Kidney (tissue), 14 donors: ENCODE measurements around the gene APH1B. TPM values are rescaled to one million over a fixed set of nuclear protein-coding genes. Genes with fewer than 3 reads are reported as not detected.
"Not testable (repeated sequence)": the region's sequence is repeated elsewhere in the genome, so short reads cannot be mapped to it uniquely, and the experiment has no call there.

Experiments
- DNase-seq, 5 donors: peaks; one replicate each; pipeline ENCODE4 v3.0.0-alpha.2; 2013 to 2020
- FAIRE-seq: peaks from 2 replicates; lab custom pipeline; 2012; peaks lifted over from hg19 to GRCh38; lab: Jason Lieb, UNC
- H3K27ac ChIP-seq, 2 donors: one replicate each; pipeline ENCODE4 v1.7.0; 2013; ENCODE audit warnings: low read depth in 2 of 2, low read length in 2 of 2, inconsistent platforms in 1 of 2
- H3K27me3 ChIP-seq: one replicate; pipeline ENCODE4 v1.7.1; 2013; ENCODE audit warnings: low read length, inconsistent platforms; ENCODE audit not compliant: control insufficient read depth, insufficient read depth
- H3K36me3 ChIP-seq, 3 donors: one replicate each; pipeline versions ENCODE4 v1.7.0 to v1.7.1; 2013; ENCODE audit warnings: low read length in 3 of 3, control low read depth in 1 of 3, inconsistent platforms in 1 of 3; ENCODE audit not compliant: insufficient read depth in 3 of 3, control insufficient read depth in 2 of 3
- H3K4me1 ChIP-seq, 3 donors: one replicate each; pipeline versions ENCODE4 v1.7.0 to v1.7.1; 2013; ENCODE audit warnings: low read length in 3 of 3, inconsistent platforms in 1 of 3, low read depth in 1 of 3; ENCODE audit not compliant: control insufficient read depth in 2 of 3, insufficient read depth in 2 of 3
- H3K4me3 ChIP-seq, 3 donors: one replicate each; pipeline versions ENCODE4 v1.7.0 to v1.8.1; 2013; ENCODE audit warnings: low read length in 3 of 3, control low read depth in 1 of 3, inconsistent platforms in 1 of 3
- H3K9ac ChIP-seq, 3 donors: one replicate each; pipeline versions ENCODE4 v1.7.0 to v1.7.1; 2013; ENCODE audit warnings: low read length in 3 of 3, control low read depth in 1 of 3, inconsistent platforms in 1 of 3
- H3K9me3 ChIP-seq, 3 donors: one replicate each; pipeline versions ENCODE4 v1.7.0 to v1.7.1; 2013; ENCODE audit warnings: low read length in 3 of 3, control low read depth in 1 of 3, inconsistent platforms in 1 of 3; ENCODE audit not compliant: control insufficient read depth in 2 of 3, insufficient read depth in 1 of 3
- CTCF ChIP-seq: IDR thresholded peaks from 3 replicates; pipeline ENCODE4 v1.5.1; 2012; ENCODE audit warnings: mild to moderate bottlenecking, moderate library complexity, borderline replicate concordance; ENCODE audit not compliant: insufficient read depth; ENCODE audit errors: extremely low read depth
- intact Hi-C: fragments of 100-400 bp; cut with DNase I; formaldehyde crosslinking; loops from one replicate; pipeline ENCODE4 v1.11.1; 2022
- polyA plus RNA-seq: library from polyadenylated mRNA; stranded (reverse); fragments of 350-450 nt; fragmentation: Illumina TruSeq; extraction: RNeasy Lipid Tissue Mini Kit (QIAGEN cat#74804); gene quantifications from one replicate; pipeline ENCODE4 v1.2.3, GENCODE V29; 2014; ENCODE audit warnings: low read depth, low replicate concordance; ENCODE audit not compliant: insufficient read depth
- total RNA-seq: library from RNA; stranded (reverse); fragmentation: NEBNext Ultra II Directional; extraction: Animal tissue kit (Norgen Biotek cat#: 25700); gene quantifications from one replicate; pipeline ENCODE4 v1.2.1, GENCODE V29; 2021
- donor health status: control.
- donor health status: control.
- donor health status: control.
- donor health status: control.
- donor health status: control.
- donor health status: DM: yes; HTN: yes; CAD: no.
- donor health status: Normal renal cell carcinoma (clear cell type).

Gene APH1B
- total and polyA plus RNA-seq, 2 donors from 2014 or later, result 12.3 to 22.4 TPM

- Histone ChIP-seq H3K4me3 (peak overlapping the region in 2 of 3 donors; percentile 5 to 45), H3K36me3 (no peaks in the 10 kb centered on the region), H3K9ac (no peak overlapping the region), H3K9me3 (no peaks in the 10 kb centered on the region), H3K27ac (peak overlapping the region; percentile 80 to 81), H3K4me1 (peaks cover 0 to 11% (median 0%) of the 10 kb centered on the region in 3 donors), H3K27me3 (no peaks in the 10 kb centered on the region)
- intact Hi-C loops, result no loop called here
- FAIRE-seq (no peak), DNase-seq (no peak)
- no peak for TF ChIP-seq CTCF
Observed at GRCh38 chr15:63319065-63319464, 41.7 kb downstream of the APH1B start.

- H3K4me3 ChIP-seq, H3K27me3 ChIP-seq, intact Hi-C loops, DNase-seq, H3K36me3 ChIP-seq, H3K9ac ChIP-seq, H3K9me3 ChIP-seq, FAIRE-seq: not testable (repeated sequence)
- peak overlapping the region; percentile 76 to 77 for H3K27ac ChIP-seq
- peaks cover 0 to 11% (median 0%) of the 10 kb centered on the region in 3 donors for H3K4me1 ChIP-seq
Observed at GRCh38 chr15:63320446-63320845, 43.0 kb downstream of the APH1B start.

- FAIRE-seq, H3K9ac ChIP-seq, H3K27me3 ChIP-seq, H3K9me3 ChIP-seq, H3K4me3 ChIP-seq, H3K36me3 ChIP-seq, intact Hi-C loops, DNase-seq: not testable (repeated sequence)
- Histone ChIP-seq H3K27ac (peak overlapping the region; percentile 88), H3K4me1 (peaks cover 0 to 11% (median 0%) of the 10 kb centered on the region in 3 donors)
Observed at GRCh38 chr15:63320981-63321380, 43.6 kb downstream of the APH1B start.

- FAIRE-seq, result no peak
- Histone ChIP-seq H3K36me3 (peaks cover 0 to 12% (median 2%) of the 10 kb centered on the region in 3 donors), H3K27me3 (no peaks in the 10 kb centered on the region), H3K9me3 (no peaks in the 10 kb centered on the region), H3K9ac (no peak overlapping the region), H3K4me3 (no peak overlapping the region), H3K4me1 (peaks cover 0 to 11% (median 0%) of the 10 kb centered on the region in 3 donors), H3K27ac (peak overlapping the region; percentile 88)
- intact Hi-C loops, result no loop called here
- no peak for TF ChIP-seq CTCF
- peak in 1 of 5 donors; percentile 73 for DNase-seq
Observed at GRCh38 chr15:63321462-63321861, 44.1 kb downstream of the APH1B start.
